MM.1S (cell line): ENCODE measurements around the gene TRH.

Experiments
- EZH2 ChIP-seq: fragments of 300-600 bp; sonication (generic); optimal IDR thresholded peaks from 2 replicates; pipeline ENCODE3; 2017; ENCODE audit warnings: low read depth, mild to moderate bottlenecking, antibody characterized with exemption, low read length, mixed read lengths
- EZH2phosphoT487 ChIP-seq: fragments of 300-600 bp; sonication (generic); IDR thresholded peaks from 2 replicates; pipeline ENCODE4 v1.6.1; 2018; ENCODE audit warnings: antibody characterized with exemption, low read length
- TF ChIP-seq, protein P1 (sequence below): fragments of 300-600 bp; sonication (generic); IDR thresholded peaks from 2 replicates; pipeline ENCODE4 v1.5.1; 2016; ENCODE audit warnings: antibody characterized with exemption, low read length, mixed read lengths

DNA sequence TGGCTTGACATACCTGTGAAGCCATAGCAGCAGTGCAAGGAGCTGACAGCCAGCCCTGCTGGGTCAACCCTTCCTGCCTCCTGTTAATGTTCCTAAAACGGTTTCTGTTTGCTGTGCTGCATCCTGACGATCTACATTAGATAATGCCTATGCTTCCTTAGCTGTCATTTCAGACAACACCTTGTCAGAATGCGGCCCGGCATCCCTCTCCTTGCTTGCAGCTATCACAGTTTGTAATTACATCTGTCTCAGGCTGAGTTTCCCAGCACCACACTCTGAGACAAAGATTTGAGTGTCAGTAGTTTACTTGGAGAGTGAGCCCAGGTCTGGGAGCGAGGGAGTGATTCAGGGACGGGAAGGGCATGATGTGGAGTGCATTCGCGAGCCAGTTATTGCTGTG is 9.0 kb downstream of the TRH start:
- TF ChIP-seq, protein P1, sequence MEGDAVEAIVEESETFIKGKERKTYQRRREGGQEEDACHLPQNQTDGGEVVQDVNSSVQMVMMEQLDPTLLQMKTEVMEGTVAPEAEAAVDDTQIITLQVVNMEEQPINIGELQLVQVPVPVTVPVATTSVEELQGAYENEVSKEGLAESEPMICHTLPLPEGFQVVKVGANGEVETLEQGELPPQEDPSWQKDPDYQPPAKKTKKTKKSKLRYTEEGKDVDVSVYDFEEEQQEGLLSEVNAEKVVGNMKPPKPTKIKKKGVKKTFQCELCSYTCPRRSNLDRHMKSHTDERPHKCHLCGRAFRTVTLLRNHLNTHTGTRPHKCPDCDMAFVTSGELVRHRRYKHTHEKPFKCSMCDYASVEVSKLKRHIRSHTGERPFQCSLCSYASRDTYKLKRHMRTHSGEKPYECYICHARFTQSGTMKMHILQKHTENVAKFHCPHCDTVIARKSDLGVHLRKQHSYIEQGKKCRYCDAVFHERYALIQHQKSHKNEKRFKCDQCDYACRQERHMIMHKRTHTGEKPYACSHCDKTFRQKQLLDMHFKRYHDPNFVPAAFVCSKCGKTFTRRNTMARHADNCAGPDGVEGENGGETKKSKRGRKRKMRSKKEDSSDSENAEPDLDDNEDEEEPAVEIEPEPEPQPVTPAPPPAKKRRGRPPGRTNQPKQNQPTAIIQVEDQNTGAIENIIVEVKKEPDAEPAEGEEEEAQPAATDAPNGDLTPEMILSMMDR, result no peak
- TF ChIP-seq EZH2 (no peak), EZH2phosphoT487 (no peak)
